H9 (cell line): ENCODE measurements around the gene LAMA5. TPM values are rescaled to one million over a fixed set of nuclear protein-coding genes. Genes with fewer than 3 reads are reported as not detected.

Experiments used
- DNase-seq: peaks from one replicate; pipeline ENCODE4 v3.0.0-alpha.2; 2017
- H2AFZ ChIP-seq: one replicate; pipeline ENCODE4 v1.6.1; 2013; ENCODE audit warnings: mild to moderate bottlenecking, low read length, control low read depth, moderate library complexity
- H2AK5ac ChIP-seq: 2 replicates; pipeline ENCODE4 v1.6.1; 2013; ENCODE audit warnings: low read length, control low read depth, mixed read lengths; ENCODE audit not compliant: insufficient read length
- H2BK120ac ChIP-seq: one replicate; pipeline ENCODE4 v1.6.1; 2013; ENCODE audit warnings: low read depth, mild to moderate bottlenecking, low read length, control low read depth, inconsistent platforms; ENCODE audit not compliant: poor library complexity, severe bottlenecking
- H2BK12ac ChIP-seq: 2 replicates; pipeline ENCODE4 v1.6.1; 2013; ENCODE audit warnings: low read length, control low read depth, mixed read lengths, low read depth; ENCODE audit not compliant: insufficient read length
- H2BK15ac ChIP-seq: 2 replicates; pipeline ENCODE4 v1.6.1; 2013; ENCODE audit warnings: low read depth, low read length, control low read depth
- H2BK20ac ChIP-seq: one replicate; pipeline ENCODE4 v1.6.1; 2013; ENCODE audit warnings: low read depth, mild to moderate bottlenecking, low read length, control low read depth, inconsistent platforms; ENCODE audit not compliant: poor library complexity, severe bottlenecking
- H2BK5ac ChIP-seq: 2 replicates; pipeline ENCODE4 v1.6.1; 2013; ENCODE audit warnings: low read length, control low read depth, mixed read lengths; ENCODE audit not compliant: insufficient read length
- H3K14ac ChIP-seq: 2 replicates; pipeline ENCODE4 v1.6.1; 2013; ENCODE audit warnings: low read length, control low read depth; ENCODE audit not compliant: insufficient read depth
- H3K18ac ChIP-seq: 2 replicates; pipeline ENCODE4 v1.6.1; 2013; ENCODE audit warnings: low read depth, mild to moderate bottlenecking, mixed read lengths, low read length, control low read depth; ENCODE audit not compliant: insufficient read length
- H3K23ac ChIP-seq: 2 replicates; pipeline ENCODE4 v1.6.1; 2013; ENCODE audit warnings: low read length, control low read depth, mixed read lengths, low read depth; ENCODE audit not compliant: insufficient read length
- H3K23me2 ChIP-seq: 2 replicates; pipeline ENCODE4 v1.6.1; 2013; ENCODE audit warnings: low read depth, mild to moderate bottlenecking, mixed read lengths, low read length, control low read depth; ENCODE audit not compliant: insufficient read length, poor library complexity, severe bottlenecking
- H3K27ac ChIP-seq: 2 replicates; pipeline ENCODE4 v1.5.1; 2013; ENCODE audit warnings: low read length, control low read depth, mixed read lengths, low read depth; ENCODE audit not compliant: insufficient read length
- H3K27me3 ChIP-seq: 2 replicates; pipeline ENCODE4 v1.6.1; 2013; ENCODE audit warnings: low read length, control low read depth, inconsistent platforms; ENCODE audit not compliant: insufficient read depth
- H3K4ac ChIP-seq: 2 replicates; pipeline ENCODE4 v1.6.1; 2013; ENCODE audit warnings: low read depth, mild to moderate bottlenecking, control low read depth, inconsistent platforms, low read length, moderate library complexity
- H3K4me1 ChIP-seq: 2 replicates; pipeline ENCODE4 v1.6.1; 2013; ENCODE audit warnings: low read length, control low read depth, inconsistent platforms; ENCODE audit not compliant: insufficient read depth
- H3K4me2 ChIP-seq: 2 replicates; pipeline ENCODE4 v1.6.1; 2013; ENCODE audit warnings: low read length, control low read depth, mixed read lengths; ENCODE audit not compliant: insufficient read length, insufficient read depth
- H3K56ac ChIP-seq: 2 replicates; pipeline ENCODE4 v1.6.1; 2013; ENCODE audit warnings: low read depth, mild to moderate bottlenecking, mixed read lengths, low read length, control low read depth; ENCODE audit not compliant: insufficient read length
- H3K79me1 ChIP-seq: 2 replicates; pipeline ENCODE4 v1.6.1; 2013; ENCODE audit warnings: low read depth, mild to moderate bottlenecking, moderate library complexity, low read length, control low read depth, inconsistent platforms; ENCODE audit not compliant: insufficient read depth, poor library complexity, severe bottlenecking
- H3K79me2 ChIP-seq: 2 replicates; pipeline ENCODE4 v1.6.1; 2013; ENCODE audit warnings: low read length, control low read depth, inconsistent platforms; ENCODE audit not compliant: insufficient read depth
- H3K9ac ChIP-seq: 2 replicates; pipeline ENCODE4 v1.6.1; 2013; ENCODE audit warnings: low read length, control low read depth, mixed read lengths; ENCODE audit not compliant: insufficient read length; ENCODE audit errors: extremely low read depth
- H3K9me3 ChIP-seq: one replicate; pipeline ENCODE4 v1.6.1; 2013; ENCODE audit warnings: low read depth, low read length, inconsistent platforms; ENCODE audit not compliant: control insufficient read depth
- H3T11ph ChIP-seq: one replicate; pipeline ENCODE4 v1.6.1; 2013; ENCODE audit warnings: mild to moderate bottlenecking, low read length, control low read depth, inconsistent platforms
- H4K20me1 ChIP-seq: one replicate; pipeline ENCODE4 v1.6.1; 2013; ENCODE audit not compliant: control insufficient read depth, insufficient read length, insufficient read depth
- H4K5ac ChIP-seq: 2 replicates; pipeline ENCODE4 v1.6.1; 2013; ENCODE audit warnings: low read depth, mild to moderate bottlenecking, mixed read lengths, low read length, control low read depth; ENCODE audit not compliant: insufficient read length
- H4K8ac ChIP-seq: replicated peaks from 2 replicates; pipeline ENCODE4 v1.6.1; 2013; ENCODE audit warnings: low read length, control low read depth, mixed read lengths, low read depth; ENCODE audit not compliant: insufficient read length
- H4K91ac ChIP-seq: 2 replicates; pipeline ENCODE4 v1.6.1; 2013; ENCODE audit warnings: low read depth, mild to moderate bottlenecking, moderate library complexity, mixed read lengths, low read length, control low read depth; ENCODE audit not compliant: insufficient read length
- H3K27ac Mint-ChIP-seq, 3 experiments: 2 replicates in 2 of 3; 3 replicates in 1 of 3; pipeline ENCODE4 v1.8.0; 2020 to 2021; ENCODE audit warnings: mixed read lengths in 3 of 3, mild to moderate bottlenecking in 1 of 3, moderate library complexity in 1 of 3
- H3K27me3 Mint-ChIP-seq: 2 replicates; pipeline ENCODE4 v1.8.0; 2021; ENCODE audit warnings: low read depth, mild to moderate bottlenecking, moderate library complexity, mixed read lengths
- H3K36me3 Mint-ChIP-seq, 3 experiments: 2 replicates in 2 of 3; 3 replicates in 1 of 3; pipeline ENCODE4 v1.8.0; 2020 to 2021; ENCODE audit warnings: low read depth in 3 of 3, mixed read lengths in 3 of 3; ENCODE audit not compliant: insufficient read depth in 1 of 3
- H3K4me1 Mint-ChIP-seq, 2 experiments: 2 replicates each; pipeline ENCODE4 v1.8.0; 2020; ENCODE audit warnings: mixed read lengths in 2 of 2
- H3K4me3 Mint-ChIP-seq, 2 experiments: 2 replicates in 1 of 2; 3 replicates in 1 of 2; pipeline ENCODE4 v1.8.0; 2020 to 2021; ENCODE audit warnings: mild to moderate bottlenecking in 2 of 2, mixed read lengths in 2 of 2, moderate library complexity in 1 of 2
- H3K9me3 Mint-ChIP-seq, 2 experiments: 2 replicates in 1 of 2; 3 replicates in 1 of 2; pipeline ENCODE4 v1.8.0; 2020; ENCODE audit warnings: mild to moderate bottlenecking in 2 of 2, mixed read lengths in 2 of 2, moderate library complexity in 1 of 2
- CTCF ChIP-seq: fragments of 200-600 bp; sonication (generic); conservative IDR thresholded peaks from 3 replicates; pipeline ENCODE4 v1.8.0; 2021; ENCODE audit warnings: antibody characterized with exemption, mild to moderate bottlenecking
- WGBS: extraction: QIAGEN DNeasy Blood & Tissue Kit; methylation state at CpG from one replicate; pipeline ENCODE4 v1.1.7; 2013; ENCODE audit warnings: missing lambda C conversion rate, low lambda C conversion rate, mixed read lengths; ENCODE audit not compliant: insufficient read length; ENCODE audit errors: extremely low coverage; 5-methylcytosine and 5-hydroxymethylcytosine counted together
- total RNA-seq: library from RNA; stranded (reverse); gene quantifications from 2 replicates; pipeline ENCODE4 v1.2.1, GENCODE V29; 2021

The LAMA5 gene
- total RNA-seq, 1 experiment from 2014 or later = 200 TPM

DNA sequence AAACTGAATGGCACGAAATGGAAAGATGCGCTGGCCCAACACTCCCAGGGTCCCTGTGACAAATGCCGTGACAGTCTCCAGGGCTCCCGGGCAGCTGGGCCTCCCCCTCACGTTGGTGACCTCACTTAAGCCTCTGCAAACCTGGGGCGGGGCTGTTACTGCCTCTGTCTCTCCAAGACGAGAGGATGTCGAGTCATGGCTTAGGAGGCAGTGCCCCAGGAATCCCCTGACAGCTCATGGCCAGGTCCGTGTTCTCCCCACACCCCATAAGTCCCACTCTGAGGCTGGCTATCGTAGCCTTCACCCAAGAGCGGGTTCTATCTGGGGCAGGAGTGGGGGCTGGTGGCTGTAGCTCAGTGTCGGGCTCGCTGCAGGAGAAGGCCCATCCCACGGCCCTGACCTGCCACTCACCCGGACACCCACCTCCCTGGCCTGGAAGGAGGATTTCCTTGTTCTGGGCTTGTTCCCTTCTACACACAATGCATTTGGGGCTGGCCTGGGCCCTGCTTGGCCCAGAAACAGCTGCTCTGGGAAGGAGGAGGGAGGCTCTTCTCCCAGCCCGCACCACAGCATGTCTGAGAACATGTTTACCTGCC, 14.2 kb upstream of the LAMA5 start:
- Histone ChIP-seq H3K79me1 (no peaks in the 10 kb centered on the region), H2BK15ac (no peak overlapping the region), H3K23ac (no peak overlapping the region), H2BK20ac (no peak overlapping the region), H3K27me3 (no peaks in the 10 kb centered on the region), H3K23me2 (peaks cover 5% of the 10 kb centered on the region), H3K9me3 (no peaks in the 10 kb centered on the region), H4K91ac (no peak overlapping the region), H4K5ac (no peak overlapping the region), H3K9ac (no peak overlapping the region), H3K4me1 (no peaks in the 10 kb centered on the region), H3K79me2 (peaks cover 3% of the 10 kb centered on the region; the same call in 1 of the 2 replicates), H2BK120ac (no peak overlapping the region), H3K4ac (no peak overlapping the region), H2BK5ac (no peak overlapping the region), H4K8ac (no peak overlapping the region), H3K4me2 (no peak overlapping the region), H2AFZ (no peak overlapping the region), H3K14ac (no peak overlapping the region), H3K27ac (no peak overlapping the region), H3K56ac (no peak overlapping the region), H2AK5ac (no peak overlapping the region), H2BK12ac (no peak overlapping the region), H3K18ac (no peak overlapping the region), H3T11ph (no peak overlapping the region), H4K20me1 (no peaks in the 10 kb centered on the region)
- no CpG with 5 or more reads among the region's 16 CpGs for WGBS
- H3K27me3 Mint-ChIP-seq = no peaks in the 10 kb centered on the region; the same call in 1 of the 2 replicates
- no peak overlapping the region for H3K27ac Mint-ChIP-seq
- H3K36me3 Mint-ChIP-seq = peaks cover 8 to 17% (median 11%) of the 10 kb centered on the region in 3 experiments
- no peak for TF ChIP-seq CTCF
- DNase-seq = no peak
- H3K4me1 Mint-ChIP-seq = peaks cover 21 to 30% of the 10 kb centered on the region in 2 experiments
- H3K9me3 Mint-ChIP-seq = peaks cover 4 to 6% of the 10 kb centered on the region in 2 experiments; a peak in 4 of 5 replicates
- H3K4me3 Mint-ChIP-seq = no peak overlapping the region
